Mesenchymal stem cell (in vitro differentiated cells and primary cell): ENCODE measurements around the gene ANXA3.

Source experiments
- DNase-seq: peaks from one replicate; pipeline ENCODE4 v3.0.0-alpha.2; 2013
- H2AFZ ChIP-seq: one replicate; pipeline ENCODE4 v1.6.1; 2013; ENCODE audit warnings: low read depth, mild to moderate bottlenecking, control low read depth, inconsistent platforms, low read length, moderate library complexity
- H2AK5ac ChIP-seq: 2 replicates; pipeline ENCODE4 v1.6.1; 2013; ENCODE audit warnings: low read length, moderate library complexity, mild to moderate bottlenecking, inconsistent platforms; ENCODE audit not compliant: severe bottlenecking
- H2BK120ac ChIP-seq: one replicate; pipeline ENCODE4 v1.6.1; 2013; ENCODE audit warnings: low read depth, mild to moderate bottlenecking, inconsistent platforms, low read length, moderate library complexity
- H2BK12ac ChIP-seq, 2 experiments: one replicate each; pipeline ENCODE4 v1.6.1; 2013; ENCODE audit warnings: inconsistent platforms in 2 of 2, low read length in 2 of 2, mild to moderate bottlenecking in 2 of 2, moderate library complexity in 2 of 2, control low read depth in 1 of 2
- H2BK15ac ChIP-seq: one replicate; pipeline ENCODE4 v1.6.1; 2013; ENCODE audit warnings: mild to moderate bottlenecking, low read depth, inconsistent platforms; ENCODE audit not compliant: poor library complexity, severe bottlenecking
- H2BK5ac ChIP-seq: 2 replicates; pipeline ENCODE4 v1.6.1; 2013; ENCODE audit warnings: low read depth, mild to moderate bottlenecking, low read length, control low read depth, inconsistent platforms; ENCODE audit not compliant: poor library complexity, severe bottlenecking
- H3K14ac ChIP-seq, 2 experiments: one replicate each; pipeline ENCODE4 v1.6.1; 2013; ENCODE audit warnings: inconsistent platforms in 2 of 2, low read length in 2 of 2, control low read depth in 1 of 2, mild to moderate bottlenecking in 1 of 2, moderate library complexity in 1 of 2
- H3K18ac ChIP-seq, 2 experiments: one replicate each; pipeline ENCODE4 v1.6.1; 2013; ENCODE audit warnings: inconsistent platforms in 2 of 2, low read length in 2 of 2, control low read depth in 1 of 2, low read depth in 1 of 2, mild to moderate bottlenecking in 1 of 2
- H3K23ac ChIP-seq, 2 experiments: one replicate each; pipeline ENCODE4 v1.6.1; 2013; ENCODE audit warnings: inconsistent platforms in 2 of 2, low read length in 2 of 2, mild to moderate bottlenecking in 2 of 2, moderate library complexity in 2 of 2, control low read depth in 1 of 2
- H3K27ac ChIP-seq: 2 replicates; pipeline ENCODE4 v1.5.1; 2013; ENCODE audit warnings: mild to moderate bottlenecking, moderate library complexity, low read length, control low read depth, inconsistent platforms; ENCODE audit not compliant: poor library complexity, severe bottlenecking
- H3K27me3 ChIP-seq, 2 experiments: 2 replicates each; pipeline versions ENCODE4 v1.6.1 to v1.7.0; 2013; ENCODE audit warnings: low read length in 2 of 2, mild to moderate bottlenecking in 2 of 2, moderate library complexity in 2 of 2, control low read depth in 1 of 2, inconsistent platforms in 1 of 2; ENCODE audit not compliant: control insufficient read depth in 1 of 2, insufficient read depth in 1 of 2
- H3K36me3 ChIP-seq, 2 experiments: 2 replicates each; pipeline versions ENCODE4 v1.6.1 to v1.7.0; 2013; ENCODE audit warnings: low read length in 2 of 2, control low read depth in 1 of 2, inconsistent platforms in 1 of 2, low read depth in 1 of 2, mild to moderate bottlenecking in 1 of 2; ENCODE audit not compliant: insufficient read depth in 2 of 2, control insufficient read depth in 1 of 2
- H3K4ac ChIP-seq, 2 experiments: one replicate each; pipeline ENCODE4 v1.6.1; 2013; ENCODE audit warnings: inconsistent platforms in 2 of 2, low read length in 2 of 2, mild to moderate bottlenecking in 2 of 2, moderate library complexity in 2 of 2, control low read depth in 1 of 2, low read depth in 1 of 2
- H3K4me1 ChIP-seq: 2 replicates; pipeline ENCODE4 v1.6.1; 2013; ENCODE audit warnings: low read depth, low read length, control low read depth; ENCODE audit not compliant: control insufficient read depth, insufficient read depth
- H3K4me2 ChIP-seq: 2 replicates; pipeline ENCODE4 v1.6.1; 2013; ENCODE audit warnings: low read length, mild to moderate bottlenecking, inconsistent platforms; ENCODE audit not compliant: poor library complexity, severe bottlenecking
- H3K4me3 ChIP-seq, 2 experiments: 2 replicates each; pipeline versions ENCODE4 v1.5.1 to v1.7.0; 2013; ENCODE audit warnings: low read length in 2 of 2, mild to moderate bottlenecking in 2 of 2, control low read depth in 1 of 2, low read depth in 1 of 2; ENCODE audit not compliant: insufficient read depth in 1 of 2
- H3K79me1 ChIP-seq: replicated peaks from 2 replicates; pipeline ENCODE4 v1.6.1; 2013; ENCODE audit warnings: mild to moderate bottlenecking, control low read depth, low read length, inconsistent platforms; ENCODE audit not compliant: poor library complexity, severe bottlenecking
- H3K9ac ChIP-seq: 2 replicates; pipeline ENCODE4 v1.7.0; 2013; ENCODE audit warnings: mild to moderate bottlenecking, low read length, moderate library complexity
- H3K9me3 ChIP-seq: 2 replicates; pipeline ENCODE4 v1.7.0; 2013; ENCODE audit warnings: mild to moderate bottlenecking, low read length; ENCODE audit not compliant: control insufficient read depth
- H4K8ac ChIP-seq: one replicate; pipeline ENCODE4 v1.6.1; 2013; ENCODE audit warnings: inconsistent platforms, mild to moderate bottlenecking, low read length, moderate library complexity
- H4K91ac ChIP-seq: one replicate; pipeline ENCODE4 v1.6.1; 2013; ENCODE audit warnings: mild to moderate bottlenecking, low read length, inconsistent platforms
- WGBS: methylation state at CpG from one replicate; pipeline ENCODE4 v1.1.7; 2013; ENCODE audit warnings: mixed read lengths; 5-methylcytosine and 5-hydroxymethylcytosine counted together

ANXA3 gene

GRCh38 chr4:78560296-78560963 is 8.9 kb downstream of the ANXA3 start:
- Histone ChIP-seq H2BK5ac (no peak overlapping the region), H3K79me1 (peaks cover 2% of the 10 kb centered on the region), H3K14ac (peak overlapping the region in 1 of 2 experiments; percentile 55), H3K23ac (no peak overlapping the region), H2AFZ (no peak overlapping the region), H3K9ac (no peak overlapping the region), H4K8ac (no peak overlapping the region), H3K9me3 (no peaks in the 10 kb centered on the region), H3K18ac (peak overlapping the region in 1 of 2 experiments; percentile 78), H3K4me2 (no peak overlapping the region), H3K36me3 (no peaks in the 10 kb centered on the region), H3K27me3 (no peaks in the 10 kb centered on the region), H3K4ac (peak overlapping the region in 1 of 2 experiments; percentile 67), H2AK5ac (no peak overlapping the region), H2BK120ac (no peak overlapping the region), H3K4me3 (no peak overlapping the region), H3K27ac (no peak overlapping the region), H4K91ac (no peak overlapping the region), H2BK12ac (peak overlapping the region in 1 of 2 experiments; percentile 92), H3K4me1 (peaks cover 3% of the 10 kb centered on the region), H2BK15ac (no peak overlapping the region)
- peak; percentile 74 for DNase-seq
- 76% methylated on average over 2 of the region's 2 CpGs for WGBS

- Histone ChIP-seq H4K8ac (no peak overlapping the region), H2BK12ac (peak overlapping the region in 1 of 2 experiments; percentile 75), H4K91ac (no peak overlapping the region), H3K27me3 (no peaks in the 10 kb centered on the region), H3K14ac (no peak overlapping the region), H2AFZ (no peak overlapping the region), H2BK5ac (no peak overlapping the region), H2BK15ac (no peak overlapping the region), H2BK120ac (no peak overlapping the region), H3K23ac (no peak overlapping the region), H3K4me1 (peaks cover 5% of the 10 kb centered on the region), H3K79me1 (peaks cover 2% of the 10 kb centered on the region), H3K9me3 (no peaks in the 10 kb centered on the region), H3K36me3 (no peaks in the 10 kb centered on the region), H3K18ac (no peak overlapping the region), H3K4me2 (no peak overlapping the region), H3K4ac (no peak overlapping the region), H3K4me3 (no peak overlapping the region), H2AK5ac (no peak overlapping the region), H3K9ac (no peak overlapping the region), H3K27ac (peak overlapping the region; percentile 7)
- no peak for DNase-seq
Measured at GRCh38 chr4:78561677-78562076, 10.1 kb downstream of the ANXA3 start.

- H3K4me2 ChIP-seq = no peak overlapping the region
- no peak overlapping the region for H3K18ac ChIP-seq
- no peak overlapping the region for H3K23ac ChIP-seq
- no peak overlapping the region for H2BK15ac ChIP-seq
- H2AK5ac ChIP-seq = peak overlapping the region; percentile 64
- peaks cover 7% of the 10 kb centered on the region for H3K4me1 ChIP-seq
- H3K4me3 ChIP-seq = no peak overlapping the region
- H3K4ac ChIP-seq = peak overlapping the region in 1 of 2 experiments; percentile 37
- 90% methylated on average over 3 of the region's 4 CpGs for WGBS
- H2BK12ac ChIP-seq = no peak overlapping the region
- H3K27me3 ChIP-seq = no peaks in the 10 kb centered on the region
- no peak overlapping the region for H4K8ac ChIP-seq
- H3K14ac ChIP-seq = no peak overlapping the region
- peaks cover 2% of the 10 kb centered on the region for H3K79me1 ChIP-seq
- H2AFZ ChIP-seq = no peak overlapping the region
- no peaks in the 10 kb centered on the region for H3K36me3 ChIP-seq
- H2BK120ac ChIP-seq = no peak overlapping the region
- no peak overlapping the region for H4K91ac ChIP-seq
- H2BK5ac ChIP-seq = no peak overlapping the region
- DNase-seq = no peak
- H3K27ac ChIP-seq = no peak overlapping the region
- H3K9ac ChIP-seq = no peak overlapping the region
- no peaks in the 10 kb centered on the region for H3K9me3 ChIP-seq
Measured at GRCh38 chr4:78562687-78563086, 11.1 kb downstream of the ANXA3 start.

- Histone ChIP-seq H2BK12ac (peak overlapping the region in 1 of 2 experiments; percentile 60), H2AK5ac (no peak overlapping the region), H3K18ac (no peak overlapping the region), H3K4me2 (no peak overlapping the region), H2BK15ac (no peak overlapping the region), H3K4me1 (peaks cover 10% of the 10 kb centered on the region), H2AFZ (no peak overlapping the region), H3K27ac (no peak overlapping the region), H3K4me3 (no peak overlapping the region), H3K36me3 (no peaks in the 10 kb centered on the region), H3K27me3 (no peaks in the 10 kb centered on the region), H3K4ac (peak overlapping the region in 1 of 2 experiments; percentile 49), H3K14ac (no peak overlapping the region), H3K9ac (no peak overlapping the region), H2BK5ac (no peak overlapping the region), H3K23ac (no peak overlapping the region), H4K8ac (no peak overlapping the region), H4K91ac (no peak overlapping the region), H2BK120ac (no peak overlapping the region), H3K79me1 (peaks cover 2% of the 10 kb centered on the region), H3K9me3 (no peaks in the 10 kb centered on the region)
- WGBS = 83% methylated on average over 2 of the region's 2 CpGs
- peak; percentile 40 for DNase-seq
Measured at GRCh38 chr4:78565971-78566372, 14.4 kb downstream of the ANXA3 start.
